Gastroesophageal sphincter (tissue), 3 donors: ENCODE measurements around the gene LRRC58.

ENCODE experiments used
- CTCF ChIP-seq, 4 experiments: fragments of 200-600 bp in 2 of 4; fragments of 450-650 bp in 2 of 4; sonication (generic) in 1 of 4; IDR thresholded peaks; one replicate each; pipeline ENCODE4 v1.5.1; 2017 to 2019; ENCODE audit warnings: antibody characterized with exemption in 4 of 4, mild to moderate bottlenecking in 2 of 4, moderate library complexity in 2 of 4
- POLR2A ChIP-seq, 2 donors: fragments of 450-650 bp; IDR thresholded peaks; one replicate each; pipeline ENCODE4 v1.6.1; 2017; ENCODE audit warnings: antibody characterized with exemption in 2 of 2, mild to moderate bottlenecking in 2 of 2, moderate library complexity in 1 of 2

- no peak for TF ChIP-seq POLR2A (IDR thresholded peaks at IDR 0.05)
- no peak for TF ChIP-seq CTCF (IDR thresholded peaks at IDR 0.05)
Observed at GRCh38 chr3:120302361-120302760, 46.8 kb downstream of the LRRC58 start.
